HTERT RPE-1 (cell line): ENCODE measurements around the gene MEA1.
"Not testable (repeated sequence)": the region's sequence is repeated elsewhere in the genome, so short reads cannot be mapped to it uniquely, and the experiment has no call there.

Experiments used
- in situ Hi-C: fragments of 300-500 bp; cut with MboI; formaldehyde crosslinking; loops from 4 replicates; pipeline ENCODE4 v1.14.3; 2020; ENCODE audit warnings: low sequenced_read_pairs

The MEA1 gene

GRCh38 chr6:43013843-43014433 is at the start of gene MEA1, which contains the start of gene KLHDC3:
Gene MEA1, minus strand, starts transcription at chr6:43013946. Its CDS starts 133 bp downstream, at chr6:43013813.
Gene KLHDC3, plus strand, starts transcription at chr6:43014249. Its CDS starts 2,944 bp downstream, at chr6:43017193.
- in situ Hi-C loops: no loop called here

GRCh38 chr6:43062818-43063217 is 49.1 kb upstream of the MEA1 start:
- in situ Hi-C loops: no loop called here

- in situ Hi-C loops: no loop called here
Measured at GRCh38 chr6:43061861-43062260, 48.1 kb upstream of the MEA1 start.

- in situ Hi-C loops: no loop called here
Measured at GRCh38 chr6:43060755-43061633, 47.2 kb upstream of the MEA1 start.

GRCh38 chr6:43060034-43060754 is 46.4 kb upstream of the MEA1 start:
- in situ Hi-C loops: no loop called here

GRCh38 chr6:43059168-43060033 is 45.7 kb upstream of the MEA1 start, which contains the start of the genes KLC4 and MRPL2:
Gene KLC4, plus strand, starts transcription at chr6:43059631. Its CDS starts 1,705 bp downstream, at chr6:43061336.
Gene MRPL2, minus strand, starts transcription at chr6:43059434. Its CDS starts 53 bp downstream, at chr6:43059381.
- in situ Hi-C loops: no loop called here

GRCh38 chr6:43058531-43058930 is 44.8 kb upstream of the MEA1 start:
- in situ Hi-C loops: no loop called here

GRCh38 chr6:43055966-43056365 is 42.2 kb upstream of the MEA1 start:
- in situ Hi-C loops: no loop called here

- in situ Hi-C loops: no loop called here
Measured at GRCh38 chr6:43054206-43054943, 40.6 kb upstream of the MEA1 start.

- in situ Hi-C loops: no loop called here
Measured at GRCh38 chr6:43053545-43054205, 39.9 kb upstream of the MEA1 start, which contains the start of gene CUL7. Gene CUL7, minus strand, starts transcription at chr6:43053851. Its CDS starts 1,063 bp downstream, at chr6:43052788.

- in situ Hi-C loops: no loop called here
Measured at GRCh38 chr6:43052842-43053544, 39.2 kb upstream of the MEA1 start.

GRCh38 chr6:43052225-43052841 is 38.6 kb upstream of the MEA1 start:
- in situ Hi-C loops: no loop called here

GRCh38 chr6:43050981-43051380 is 37.2 kb upstream of the MEA1 start:
- in situ Hi-C loops: no loop called here

- in situ Hi-C loops: no loop called here
Measured at GRCh38 chr6:43047998-43048397, 34.3 kb upstream of the MEA1 start.

- in situ Hi-C loops: no loop called here
Measured at GRCh38 chr6:43045371-43045930, 31.7 kb upstream of the MEA1 start.

- in situ Hi-C loops: no loop called here
Measured at GRCh38 chr6:43043310-43043709, 29.6 kb upstream of the MEA1 start.

- in situ Hi-C loops: not testable (repeated sequence)
Measured at GRCh38 chr6:43041475-43041874, 27.7 kb upstream of the MEA1 start.
